HFFc6 (cell line): ENCODE measurements around the gene IPO7. TPM values are rescaled to one million over a fixed set of nuclear protein-coding genes. Genes with fewer than 3 reads are reported as not detected.
"Not testable (repeated sequence)": the region's sequence is repeated elsewhere in the genome, so short reads cannot be mapped to it uniquely, and the experiment has no call there.

Source experiments
- DNase-seq: peaks from one replicate; pipeline ENCODE4 v3.0.0-alpha.2; 2018
- H3K27ac Mint-ChIP-seq: 2 replicates; pipeline ENCODE4 v1.8.0; 2020; ENCODE audit warnings: mild to moderate bottlenecking, mixed read lengths
- H3K27me3 Mint-ChIP-seq: 2 replicates; pipeline ENCODE4 v1.8.0; 2021; ENCODE audit warnings: mild to moderate bottlenecking, moderate library complexity, mixed read lengths; ENCODE audit not compliant: insufficient read depth
- H3K36me3 Mint-ChIP-seq: 2 replicates; pipeline ENCODE4 v1.8.0; 2021; ENCODE audit warnings: low read depth, mixed read lengths
- H3K4me1 Mint-ChIP-seq: 2 replicates; pipeline ENCODE4 v1.8.0; 2020; ENCODE audit warnings: low read depth, mixed read lengths
- H3K4me3 Mint-ChIP-seq: 2 replicates; pipeline ENCODE4 v1.8.0; 2020; ENCODE audit warnings: mild to moderate bottlenecking, moderate library complexity, mixed read lengths
- H3K9me3 Mint-ChIP-seq: 2 replicates; pipeline ENCODE4 v1.8.0; 2020; ENCODE audit warnings: mild to moderate bottlenecking, mixed read lengths
- CTCF ChIP-seq: fragments of 200-600 bp; sonication (generic); IDR thresholded peaks from 2 replicates; pipeline ENCODE4 v1.5.0; 2021; ENCODE audit warnings: antibody characterized with exemption, mild to moderate bottlenecking
- total RNA-seq, 6 experiments: library from RNA; stranded (reverse); fragmentation: NEBNext Ultra II Directional; extraction: Animal tissue kit (Norgen Biotek cat#: 25700); gene quantifications; 2 replicates in 1 of 6; 3 replicates in 5 of 6; pipeline ENCODE4 v1.2.3, GENCODE V29; 2021

IPO7 gene
- total RNA-seq, 6 experiments from 2014 or later = 134 to 172 (median 154) TPM

DNA sequence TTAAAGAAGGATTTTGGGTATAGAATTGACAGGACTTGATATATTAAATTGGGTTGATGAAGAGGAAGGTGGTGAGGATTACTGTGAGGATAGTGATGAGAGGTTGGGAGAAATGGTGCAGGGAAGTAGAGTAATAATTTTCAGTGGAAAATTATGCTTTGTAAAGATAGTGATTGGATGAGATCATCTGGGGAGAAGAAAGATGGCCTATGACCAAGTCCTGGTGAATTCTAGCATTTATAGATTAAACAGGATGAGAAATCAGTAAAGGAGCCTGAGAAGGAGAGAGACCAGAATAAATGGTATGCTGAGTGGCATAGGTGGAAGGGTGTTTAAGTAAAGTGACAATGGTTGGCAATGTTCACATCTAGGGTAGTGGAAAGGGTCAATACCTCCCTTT, 15.0 kb downstream of the IPO7 start:
- DNase-seq = peak; percentile 28

GRCh38 chr11:9401884-9402283, 17.4 kb downstream of the IPO7 start:
- not testable (repeated sequence) for H3K9me3 Mint-ChIP-seq, H3K27me3 Mint-ChIP-seq, H3K27ac Mint-ChIP-seq, DNase-seq, H3K4me3 Mint-ChIP-seq
- peaks cover 55% of the 10 kb centered on the region for H3K4me1 Mint-ChIP-seq
- peaks cover 22% of the 10 kb centered on the region for H3K36me3 Mint-ChIP-seq

More for the DNA sequence above, 15.0 kb downstream of the IPO7 start:
- H3K4me3 Mint-ChIP-seq = peak overlapping the region; percentile 34; the same call in 1 of the 2 replicates
- peaks cover 59% of the 10 kb centered on the region for H3K4me1 Mint-ChIP-seq
- no peaks in the 10 kb centered on the region for H3K9me3 Mint-ChIP-seq
- H3K27ac Mint-ChIP-seq = peak overlapping the region; percentile 76
- no peak for TF ChIP-seq CTCF
- peaks cover 24% of the 10 kb centered on the region for H3K36me3 Mint-ChIP-seq
- H3K27me3 Mint-ChIP-seq = peaks cover 2% of the 10 kb centered on the region; the same call in 1 of the 2 replicates

- H3K36me3 Mint-ChIP-seq = peaks cover 48% of the 10 kb centered on the region
Observed at GRCh38 chr11:9428706-9429105, 44.3 kb downstream of the IPO7 start.

DNA sequence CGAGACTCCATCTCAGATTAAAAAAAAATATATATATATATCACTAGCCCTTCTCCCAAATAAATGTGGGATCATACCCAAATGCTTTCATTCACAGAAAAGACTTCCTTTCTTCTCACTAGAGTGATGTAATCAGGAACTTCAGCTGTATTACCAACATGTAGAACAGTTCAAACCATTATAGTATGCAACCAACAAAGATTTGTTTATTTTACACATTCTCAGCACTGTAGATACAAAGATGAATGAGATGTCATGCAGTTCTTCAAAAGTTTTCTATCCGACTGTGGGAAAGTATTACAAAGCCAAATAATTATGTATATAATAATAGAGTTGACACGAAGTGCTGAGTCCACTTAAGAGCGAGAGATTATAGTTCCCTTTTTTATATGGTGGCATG, 54.2 kb downstream of the IPO7 start:
- no peak overlapping the region for H3K4me3 Mint-ChIP-seq
- DNase-seq = no peak
- H3K27me3 Mint-ChIP-seq = no peaks in the 10 kb centered on the region
- no peaks in the 10 kb centered on the region for H3K9me3 Mint-ChIP-seq
- H3K4me1 Mint-ChIP-seq = no peaks in the 10 kb centered on the region
- H3K36me3 Mint-ChIP-seq = peaks cover 42% of the 10 kb centered on the region
- TF ChIP-seq CTCF = no peak
- H3K27ac Mint-ChIP-seq = no peak overlapping the region

More at GRCh38 chr11:9428706-9429105, 44.3 kb downstream of the IPO7 start:
- Mint-ChIP-seq H3K9me3 (no peaks in the 10 kb centered on the region), H3K27me3 (no peaks in the 10 kb centered on the region; the same call in 1 of the 2 replicates), H3K4me3 (no peak overlapping the region), H3K27ac (no peak overlapping the region), H3K4me1 (no peaks in the 10 kb centered on the region)
- TF ChIP-seq CTCF = no peak
- DNase-seq = no peak

DNA sequence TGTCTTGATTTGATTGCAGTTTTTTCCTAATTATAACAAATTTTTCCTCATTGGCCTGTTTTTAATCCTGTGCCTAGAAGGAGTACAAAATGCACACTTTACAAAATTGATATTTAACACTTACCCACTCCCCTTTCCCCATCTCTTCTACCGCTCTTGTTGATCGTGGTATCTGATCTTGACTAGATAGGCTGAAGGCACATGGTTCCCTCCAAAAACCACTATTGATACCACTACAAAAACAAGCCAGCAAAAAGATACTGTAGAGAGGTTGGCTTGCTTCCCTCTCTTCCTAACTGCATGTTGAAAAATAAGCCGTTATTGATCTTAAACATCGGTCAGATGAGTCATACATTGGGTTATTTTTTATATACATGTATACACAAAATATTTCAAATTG, 61.8 kb downstream of the IPO7 start:
- peaks cover 30% of the 10 kb centered on the region for H3K36me3 Mint-ChIP-seq
- no peaks in the 10 kb centered on the region; the same call in 1 of the 2 replicates for H3K27me3 Mint-ChIP-seq
- DNase-seq = no peak
- no peak overlapping the region for H3K4me3 Mint-ChIP-seq
- TF ChIP-seq CTCF = no peak
- H3K9me3 Mint-ChIP-seq = peaks cover 3% of the 10 kb centered on the region; the same call in 1 of the 2 replicates
- no peaks in the 10 kb centered on the region for H3K4me1 Mint-ChIP-seq
- H3K27ac Mint-ChIP-seq = no peak overlapping the region

DNA sequence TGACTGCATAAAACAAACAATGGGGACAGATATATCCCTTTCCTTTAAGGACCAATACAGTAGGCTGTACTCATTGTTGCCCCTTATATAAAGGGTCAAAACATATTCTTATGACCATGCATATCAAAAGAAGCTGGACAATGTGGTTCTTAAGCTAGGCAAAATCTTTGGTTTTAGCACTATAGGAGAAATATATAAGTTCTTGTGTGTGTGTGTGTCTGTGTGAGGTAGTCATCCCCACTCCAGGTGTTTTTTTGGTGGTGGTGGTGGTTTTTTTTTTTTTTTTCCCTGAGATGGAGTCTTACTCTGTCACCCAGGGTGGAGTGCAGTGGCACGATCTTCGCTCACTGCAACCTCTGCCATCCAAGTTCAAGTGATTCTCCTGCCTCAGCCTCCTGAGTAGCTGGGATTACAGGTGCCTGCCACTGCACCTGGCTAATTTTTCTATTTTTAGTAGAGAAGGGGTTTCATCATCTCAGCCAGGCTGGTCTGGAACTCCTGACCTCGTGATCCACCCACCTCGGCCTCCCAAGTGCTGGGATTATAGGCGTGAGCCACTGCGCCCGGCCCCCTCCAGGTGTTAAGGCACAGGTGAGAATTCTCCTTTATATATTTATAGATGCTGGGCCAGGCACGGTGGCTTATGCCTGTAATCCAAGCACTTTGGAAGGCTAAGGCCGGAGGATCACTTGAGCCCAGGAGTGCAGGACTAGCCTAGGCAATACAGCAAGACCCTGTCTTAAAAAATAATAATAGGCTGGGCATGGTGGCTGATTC, 64.3 kb downstream of the IPO7 start:
- no peaks in the 10 kb centered on the region for H3K4me1 Mint-ChIP-seq
- no peak for DNase-seq
- peaks cover 30% of the 10 kb centered on the region for H3K36me3 Mint-ChIP-seq
- H3K9me3 Mint-ChIP-seq = peaks cover 10% of the 10 kb centered on the region
- no peaks in the 10 kb centered on the region; the same call in 1 of the 2 replicates for H3K27me3 Mint-ChIP-seq
- TF ChIP-seq CTCF = no peak
- H3K4me3 Mint-ChIP-seq = no peak overlapping the region
- no peak overlapping the region for H3K27ac Mint-ChIP-seq

GRCh38 chr11:9452023-9452422, 67.6 kb downstream of the IPO7 start:
- not testable (repeated sequence) for H3K4me1 Mint-ChIP-seq, DNase-seq, H3K27ac Mint-ChIP-seq, H3K4me3 Mint-ChIP-seq, H3K27me3 Mint-ChIP-seq
- H3K9me3 Mint-ChIP-seq = peaks cover 10% of the 10 kb centered on the region
- peaks cover 19% of the 10 kb centered on the region; the same call in 1 of the 2 replicates for H3K36me3 Mint-ChIP-seq
